Measurements from ENCODE around the gene DEPDC7.

DNA sequence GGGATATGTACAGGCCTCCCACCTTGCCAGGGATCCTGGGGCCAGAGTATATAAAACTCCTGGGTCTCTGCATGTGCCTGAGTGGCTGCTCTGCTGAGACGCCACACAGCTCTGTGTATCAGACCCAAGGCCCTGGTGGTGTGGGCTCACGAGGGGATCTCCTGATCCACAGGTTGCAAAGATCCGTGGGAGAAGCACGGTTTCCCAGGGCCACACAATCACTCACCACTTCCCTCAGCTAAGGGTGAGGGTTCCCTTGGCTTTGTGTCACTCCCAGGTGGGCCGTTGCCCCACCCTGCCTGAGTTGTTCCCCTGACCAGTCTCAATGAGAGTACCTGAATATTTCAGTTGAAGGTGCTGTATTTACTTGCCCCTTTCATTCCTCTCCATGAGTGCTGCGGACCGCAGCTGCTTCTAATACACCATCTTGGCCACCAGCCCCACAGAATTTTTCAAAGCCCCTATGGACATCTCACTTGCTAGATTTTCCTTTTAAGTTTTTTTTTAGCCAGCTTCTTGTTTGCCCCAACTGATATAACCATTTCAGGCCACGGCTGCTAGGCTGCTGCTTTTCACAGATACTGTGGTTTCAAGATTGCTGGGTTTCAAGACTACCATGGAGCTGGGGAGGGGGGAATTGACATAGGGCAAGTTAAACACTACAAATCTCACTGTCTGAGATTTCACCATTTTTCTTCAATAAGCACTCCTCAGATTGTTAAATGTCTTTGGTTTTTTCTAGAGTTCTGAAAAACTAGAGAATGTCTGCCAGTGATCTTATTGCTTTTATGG is 13.7 kb upstream of the DEPDC7 start:
- TF ChIP-seq CTCF (IDR thresholded peaks at IDR 0.05), result no peak
- TF ChIP-seq POLR2A (IDR thresholded peaks at IDR 0.05), result no peak

Data from testis (tissue), 2 donors.